Suppressor macrophage treated with lipopolysaccharide for 4 hours (primary cell): ENCODE data around the gene ITPR1.

ENCODE experiments used
- DNase-seq: peaks from one replicate; pipeline ENCODE4 v3.0.0-alpha.2; 2020

The ITPR1 gene

DNA sequence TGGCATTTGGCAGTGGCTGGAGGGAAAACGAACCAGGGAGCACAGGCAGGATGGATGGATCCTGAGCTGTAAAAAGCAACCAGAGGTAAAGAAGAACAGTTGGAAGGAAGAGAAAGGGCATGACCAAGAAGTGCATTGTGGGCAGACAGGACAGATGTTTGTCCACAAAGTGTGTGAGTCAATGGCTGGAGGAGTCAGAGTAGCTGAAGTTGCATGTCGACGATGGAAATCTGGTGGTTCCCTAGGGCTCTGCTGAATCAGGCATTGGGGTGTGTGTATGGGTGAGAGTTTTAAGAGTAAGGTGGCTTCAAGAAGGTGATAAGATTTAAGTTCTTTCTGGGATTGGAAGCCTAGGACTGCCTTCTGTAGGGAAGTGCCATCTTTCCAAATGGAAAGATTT is 272.1 kb downstream of the ITPR1 start:
- DNase-seq: no peak

DNA sequence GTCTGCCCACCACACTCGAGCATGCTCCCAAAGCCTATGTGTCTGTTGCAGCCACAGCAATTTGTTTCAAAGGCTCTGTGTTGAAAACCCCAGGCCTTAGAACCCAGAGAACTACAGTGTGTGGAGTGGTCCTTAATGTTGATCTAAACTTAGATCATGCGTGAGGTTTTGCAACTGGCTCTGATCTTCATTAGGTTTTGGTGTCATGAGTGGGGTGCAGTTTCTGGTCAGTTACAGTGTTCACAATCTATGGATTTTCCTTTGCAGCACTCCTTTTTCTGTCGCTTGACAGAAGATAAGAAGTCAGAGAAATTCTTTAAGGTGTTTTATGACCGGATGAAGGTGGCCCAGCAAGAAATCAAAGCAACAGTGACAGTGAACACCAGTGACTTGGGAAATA is 273.1 kb downstream of the ITPR1 start:
- no peak for DNase-seq

DNA sequence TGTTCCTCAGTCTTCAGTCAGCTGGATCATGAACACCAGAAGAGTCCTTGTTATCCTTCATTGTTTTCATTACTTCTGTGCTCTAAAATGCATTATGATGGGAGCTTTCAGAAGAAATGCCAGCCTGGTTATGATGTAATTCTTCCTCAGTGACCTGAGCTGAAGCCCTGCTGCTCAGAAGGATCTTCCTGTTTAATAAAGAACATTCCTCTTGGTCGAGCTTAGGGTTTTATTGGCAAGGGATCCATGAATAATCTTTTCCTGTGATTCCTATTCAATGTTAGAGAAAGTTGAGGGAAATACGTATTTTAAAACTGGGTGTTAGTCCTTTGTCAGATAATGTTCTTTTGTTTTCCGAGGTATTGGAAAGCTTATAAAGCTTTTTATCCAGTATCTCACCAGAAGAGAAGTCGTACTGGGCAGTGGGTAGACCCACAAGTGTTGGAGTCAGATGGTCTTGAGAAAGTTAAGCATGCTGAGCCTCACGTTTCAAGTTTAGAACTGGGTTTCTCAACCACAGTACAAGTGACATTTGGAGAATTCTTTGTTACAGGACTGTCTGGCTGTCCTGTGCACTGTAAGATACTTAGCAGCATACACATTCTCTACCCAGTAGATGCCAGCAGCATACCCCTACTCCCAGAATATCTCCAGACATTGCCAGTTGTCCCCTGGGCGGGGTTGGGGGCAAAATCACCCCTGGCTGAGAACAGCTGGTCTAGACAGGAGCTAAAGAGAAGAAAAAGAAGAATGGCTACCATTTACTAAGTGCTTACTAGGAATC is 273.8 kb downstream of the ITPR1 start:
- no peak for DNase-seq

DNA sequence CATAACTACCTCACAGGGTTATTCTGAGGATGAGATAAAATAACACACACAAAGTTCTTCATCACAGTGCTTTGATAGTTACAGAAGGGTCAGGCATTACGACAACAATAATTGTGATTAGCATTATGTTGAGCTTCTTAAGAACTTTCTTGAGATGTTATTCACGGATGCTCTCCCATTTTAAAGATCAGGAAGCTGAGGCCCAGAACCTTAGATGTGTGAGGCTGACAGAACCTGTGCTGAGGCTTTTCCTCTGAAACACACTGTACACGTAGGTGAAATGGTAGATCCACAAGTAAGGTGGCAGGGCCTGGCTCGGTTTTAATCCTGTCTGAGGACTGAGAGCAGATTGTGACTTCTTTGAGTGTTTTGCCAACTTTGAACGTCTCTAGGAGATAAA is 274.9 kb downstream of the ITPR1 start:
- no peak for DNase-seq

DNA sequence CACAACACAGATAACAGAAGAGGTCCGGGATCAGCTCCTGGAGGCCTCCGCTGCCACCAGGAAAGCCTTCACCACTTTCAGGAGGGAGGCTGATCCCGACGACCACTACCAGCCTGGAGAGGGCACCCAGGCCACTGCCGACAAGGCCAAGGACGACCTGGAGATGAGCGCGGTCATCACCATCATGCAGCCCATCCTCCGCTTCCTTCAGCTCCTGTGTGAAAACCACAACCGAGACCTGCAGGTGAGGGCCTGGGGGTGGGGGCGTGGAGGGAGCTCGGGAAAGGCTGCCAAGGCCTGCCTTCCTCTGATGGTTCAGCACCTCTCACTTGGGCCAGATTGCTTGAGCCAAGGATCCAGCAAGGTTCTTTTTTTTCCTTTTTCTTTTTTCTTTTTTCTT is 275.4 kb downstream of the ITPR1 start:
- no peak for DNase-seq

DNA sequence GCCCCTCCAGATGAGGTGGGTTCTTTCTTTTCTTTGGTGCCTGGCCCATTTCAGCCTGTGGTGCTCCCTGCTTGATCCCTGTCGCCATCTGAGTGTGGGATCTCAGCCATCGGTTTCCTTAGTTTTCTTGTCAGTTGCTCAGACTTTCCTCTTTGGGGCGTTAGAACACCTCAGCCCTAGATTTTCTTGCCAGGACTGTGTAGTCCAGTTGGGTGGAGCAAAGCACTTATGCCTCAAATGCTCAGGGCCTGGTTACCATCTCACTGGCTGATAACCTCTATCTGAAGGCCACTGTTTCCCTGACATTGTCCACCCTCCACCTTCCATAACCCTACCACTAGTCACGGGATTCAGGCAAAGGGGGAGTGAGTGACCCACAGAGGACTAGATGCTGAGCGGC is 277.4 kb downstream of the ITPR1 start:
- DNase-seq: no peak

DNA sequence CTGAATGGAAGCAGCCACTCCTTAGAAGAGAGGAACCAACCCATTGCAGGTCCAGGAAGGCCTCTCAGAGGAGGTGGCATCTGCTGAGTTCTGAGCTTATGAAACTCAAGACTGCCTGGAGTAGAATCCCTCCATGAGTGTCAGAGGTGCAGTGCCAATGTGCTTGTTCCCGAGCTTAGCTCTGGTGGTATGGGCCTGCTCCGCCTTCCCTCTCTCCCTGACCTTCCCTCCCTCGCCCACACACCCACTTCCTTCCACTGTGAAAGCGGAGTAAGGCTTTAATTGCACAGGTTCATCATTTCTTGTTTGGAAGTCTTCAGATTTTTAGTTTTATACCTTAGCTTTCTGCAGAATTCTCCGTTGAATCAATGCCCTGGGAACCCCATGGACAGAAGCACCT is 278.1 kb downstream of the ITPR1 start:
- DNase-seq: peak; percentile 19

DNA sequence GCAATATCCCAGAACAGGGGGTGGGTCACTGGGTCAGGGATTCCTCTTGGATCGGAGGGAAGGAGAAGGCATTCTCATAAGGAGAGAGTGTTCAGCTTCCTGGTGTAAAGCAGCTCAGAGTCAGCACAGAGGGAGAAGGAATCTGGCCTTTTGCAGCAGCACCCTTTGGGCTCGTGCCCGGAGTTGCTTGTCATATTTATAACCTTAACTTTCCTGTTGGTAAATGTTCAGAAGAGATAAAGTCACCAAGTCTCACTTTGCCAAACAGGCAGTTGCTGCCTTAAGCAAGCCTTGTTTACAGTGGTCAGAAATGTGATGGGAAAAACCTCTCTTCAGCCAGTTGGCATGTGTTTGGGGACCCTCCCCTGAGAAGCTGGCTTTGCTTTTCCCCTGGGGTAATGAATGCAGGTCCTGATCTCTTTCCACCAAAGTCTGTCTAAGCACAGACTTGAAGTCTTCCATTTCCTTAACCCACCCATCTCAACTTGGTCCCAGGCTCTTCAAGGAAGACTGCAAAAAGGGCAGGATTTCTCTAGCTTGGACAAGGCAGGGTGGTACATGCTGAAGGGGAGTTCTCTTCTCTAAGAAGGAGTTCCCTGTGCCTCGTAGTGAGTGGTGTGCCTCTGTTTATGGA is 279.1 kb downstream of the ITPR1 start:
- DNase-seq: no peak

DNA sequence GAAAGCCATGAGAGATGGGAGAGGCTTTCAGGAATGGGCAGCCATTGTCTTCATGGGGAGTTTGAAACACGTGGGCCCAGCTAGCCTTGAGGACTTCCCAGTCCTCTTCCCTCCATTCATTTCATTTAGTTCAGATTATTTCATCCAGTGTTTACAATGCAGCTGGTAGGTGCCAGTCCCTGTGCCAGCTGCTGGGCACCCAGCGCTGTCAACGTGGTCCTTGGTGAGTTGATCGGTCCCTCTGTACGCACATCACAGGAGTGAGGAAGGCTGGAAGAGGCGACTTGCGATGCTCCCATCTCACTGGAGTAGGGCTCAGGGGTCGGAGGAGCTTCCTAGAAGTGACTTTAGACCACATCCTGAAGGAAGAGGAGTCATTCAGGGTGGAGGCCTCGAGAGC is 279.7 kb downstream of the ITPR1 start:
- DNase-seq: no peak

DNA sequence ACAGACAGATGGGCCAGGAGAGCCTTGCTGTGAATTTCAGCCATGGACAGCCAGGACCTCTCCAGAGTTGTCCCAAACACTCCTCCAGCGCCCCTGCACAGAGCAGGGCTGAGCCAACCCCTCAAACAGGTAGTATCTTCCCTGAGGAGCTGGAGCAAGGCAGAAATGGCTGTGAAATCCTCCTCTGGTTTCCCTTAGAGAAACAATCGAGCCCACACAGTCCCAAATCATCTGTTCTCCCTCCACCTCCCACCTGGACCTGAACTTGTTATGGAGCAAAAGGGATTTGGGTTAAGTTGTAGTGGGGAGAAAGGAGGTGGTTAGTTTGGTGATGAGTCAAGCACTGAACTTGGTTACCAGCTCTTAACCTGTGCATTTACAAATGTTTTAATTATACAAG is 280.4 kb downstream of the ITPR1 start:
- DNase-seq: no peak

DNA sequence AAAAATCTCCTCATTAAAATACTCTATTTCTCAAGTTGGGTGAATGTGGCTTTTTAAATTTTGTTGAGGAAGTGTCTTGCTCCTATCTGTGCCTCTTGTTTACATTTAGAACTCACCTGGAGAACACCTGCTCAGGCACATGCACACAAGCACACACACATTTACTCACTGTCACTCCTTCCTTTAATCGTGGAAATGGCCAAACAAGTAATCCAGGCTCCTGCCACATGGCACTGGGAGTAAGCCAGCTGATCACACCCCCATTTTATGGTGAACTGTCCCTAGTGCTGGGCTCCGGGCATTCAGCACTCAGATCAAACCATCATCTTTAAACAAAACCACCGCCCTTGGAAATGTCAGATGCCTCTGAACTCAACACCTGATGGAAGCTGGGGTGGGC is 281.4 kb downstream of the ITPR1 start:
- no peak for DNase-seq

DNA sequence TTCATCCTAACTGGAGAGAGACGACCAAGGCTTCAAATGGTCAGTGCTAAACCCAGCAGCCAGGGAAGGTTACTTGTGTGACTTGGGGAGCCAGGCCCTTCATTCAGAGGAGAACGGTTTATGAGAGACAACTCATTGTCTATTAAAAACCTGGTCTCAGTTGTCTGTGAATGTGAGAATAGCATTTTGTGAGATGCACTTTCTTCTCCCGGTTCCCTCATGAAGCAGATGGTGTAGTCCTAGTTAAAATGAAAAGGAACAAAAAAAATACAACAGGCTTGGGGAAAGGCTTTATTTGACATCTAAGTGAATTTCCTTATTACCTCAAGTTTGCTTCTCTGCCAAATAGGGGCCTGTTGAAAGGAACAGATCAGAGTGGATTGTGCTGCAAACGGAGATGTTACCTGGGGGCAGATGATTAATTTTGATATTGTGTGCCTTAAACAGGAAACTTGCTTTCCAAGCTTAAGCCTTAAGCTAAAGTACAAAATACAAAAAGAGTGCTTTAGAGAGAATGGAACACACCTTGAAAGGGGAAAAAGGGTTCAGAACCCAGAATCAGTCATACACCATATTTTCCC is 283.3 kb downstream of the ITPR1 start:
- no peak for DNase-seq

DNA sequence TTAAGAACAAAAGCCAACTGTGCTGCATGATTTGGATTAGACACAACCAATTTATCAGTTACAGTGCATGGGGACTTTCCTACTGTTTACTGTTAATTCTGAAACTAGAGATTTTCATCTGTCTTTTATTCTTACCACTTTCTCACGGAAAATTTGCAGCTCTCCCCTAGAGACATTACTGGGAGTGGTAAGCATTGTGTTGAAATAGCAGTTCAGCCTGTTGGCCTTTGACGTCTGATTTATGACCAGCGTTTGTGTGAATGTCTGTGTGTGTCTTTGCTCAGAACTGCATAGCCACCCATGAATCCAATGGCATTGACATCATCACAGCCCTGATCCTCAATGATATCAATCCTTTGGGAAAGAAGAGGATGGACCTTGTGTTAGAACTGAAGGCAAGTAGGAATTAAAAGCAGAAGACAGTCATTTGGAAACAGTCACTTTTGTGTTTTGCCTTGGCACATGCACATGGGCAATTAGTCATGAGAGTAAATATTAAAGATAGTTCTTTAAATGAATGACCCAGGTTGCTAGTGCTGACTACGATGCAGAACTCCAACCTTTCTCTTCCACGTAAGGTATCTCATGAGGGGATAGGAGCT is 283.9 kb downstream of the ITPR1 start:
- DNase-seq: peak; percentile 20

DNA sequence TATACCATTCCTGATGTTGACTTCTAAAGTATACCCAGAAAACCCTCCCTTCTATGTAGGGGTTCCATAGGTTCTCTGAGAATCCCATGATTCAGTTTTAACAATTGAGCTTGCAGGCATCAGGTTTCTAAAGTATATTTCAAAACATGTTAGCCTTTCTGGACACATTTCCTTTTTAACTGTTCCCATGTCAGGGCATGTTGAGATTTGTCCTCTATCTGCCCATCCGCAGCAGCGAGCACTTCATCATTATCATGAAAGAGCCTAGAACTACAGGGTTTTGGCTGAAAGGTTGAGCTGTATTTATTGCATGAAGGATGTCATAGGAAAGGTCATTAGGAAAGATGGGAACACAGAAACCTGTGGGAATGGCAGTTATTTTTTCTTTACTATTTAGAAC is 285.0 kb downstream of the ITPR1 start:
- DNase-seq: no peak

DNA sequence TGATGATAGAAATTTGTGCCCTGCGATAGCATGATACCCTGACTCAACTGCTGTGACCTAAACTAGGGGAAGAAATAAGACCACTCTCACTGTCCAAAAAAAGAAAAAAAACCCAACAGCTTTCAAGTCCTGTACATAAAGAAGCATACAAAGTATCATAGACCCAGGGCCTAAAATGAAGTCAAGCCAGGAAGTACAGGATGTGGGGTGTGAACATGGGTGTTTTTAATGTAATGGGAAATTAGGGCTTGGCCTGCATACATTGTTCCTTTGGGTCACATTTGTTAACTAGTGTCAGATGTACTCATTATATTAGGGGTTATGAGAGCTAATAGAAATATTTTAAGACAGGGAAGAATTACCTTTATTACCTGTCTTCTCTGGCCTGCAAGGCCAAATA is 285.6 kb downstream of the ITPR1 start:
- DNase-seq: no peak

DNA sequence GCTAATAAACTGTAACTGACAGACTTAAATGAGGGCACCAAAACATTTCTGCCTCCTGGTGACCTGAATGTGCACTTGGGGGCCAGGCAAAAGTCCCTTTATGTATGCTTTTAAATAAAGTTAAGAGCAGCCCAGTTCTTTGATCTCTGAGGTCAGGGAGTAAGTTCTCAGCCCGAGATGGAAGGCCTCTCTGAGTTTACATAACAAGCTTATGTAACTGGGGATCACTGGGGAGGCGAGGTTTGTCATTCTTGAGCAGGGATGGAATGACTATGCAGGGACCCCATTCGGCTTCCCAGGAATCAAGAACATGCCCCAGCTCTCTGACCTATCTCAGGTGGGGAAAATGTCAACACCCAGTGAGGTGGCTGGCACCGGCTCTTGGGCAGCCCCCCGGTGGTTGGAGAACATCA is 287.4 kb downstream of the ITPR1 start:
- no peak for DNase-seq

DNA sequence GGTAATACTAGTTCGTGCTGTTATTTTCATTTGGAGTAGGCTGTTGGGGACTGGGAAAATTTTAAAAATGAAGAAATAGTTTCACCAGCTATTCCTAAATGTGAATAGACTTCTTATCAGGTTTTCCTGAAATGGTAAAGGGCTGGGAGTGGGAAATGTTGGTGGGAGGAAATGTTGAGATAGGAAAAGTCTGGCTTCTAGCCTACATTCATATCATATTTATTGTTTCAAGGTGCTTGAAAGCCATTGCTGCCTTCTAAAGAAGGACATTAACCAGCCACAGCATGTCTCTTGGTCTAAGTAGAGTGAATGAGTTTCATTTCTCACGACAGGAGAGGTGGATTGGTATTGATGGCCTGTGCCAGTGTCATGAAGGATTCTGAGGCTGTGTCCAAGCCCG is 288.9 kb downstream of the ITPR1 start:
- no peak for DNase-seq

DNA sequence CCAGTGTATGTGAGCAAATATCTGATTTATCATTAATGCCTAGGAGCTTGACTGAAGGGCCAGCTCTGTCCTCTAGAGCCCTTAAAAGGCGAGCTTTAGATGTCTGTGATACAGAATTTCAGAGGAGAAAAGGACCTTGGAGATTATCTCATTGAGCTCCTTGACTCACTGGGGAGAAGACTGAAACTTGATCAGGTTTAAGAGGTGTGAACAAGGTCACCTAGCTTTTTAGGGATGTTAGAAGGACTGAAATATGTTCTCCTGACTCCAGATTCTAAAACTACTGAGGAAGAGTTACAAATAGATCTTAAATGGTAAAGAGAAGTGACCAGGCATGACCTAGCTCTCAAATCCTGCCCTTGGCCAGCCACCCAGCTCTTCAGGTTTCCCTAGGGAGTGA is 292.4 kb downstream of the ITPR1 start:
- no peak for DNase-seq

DNA sequence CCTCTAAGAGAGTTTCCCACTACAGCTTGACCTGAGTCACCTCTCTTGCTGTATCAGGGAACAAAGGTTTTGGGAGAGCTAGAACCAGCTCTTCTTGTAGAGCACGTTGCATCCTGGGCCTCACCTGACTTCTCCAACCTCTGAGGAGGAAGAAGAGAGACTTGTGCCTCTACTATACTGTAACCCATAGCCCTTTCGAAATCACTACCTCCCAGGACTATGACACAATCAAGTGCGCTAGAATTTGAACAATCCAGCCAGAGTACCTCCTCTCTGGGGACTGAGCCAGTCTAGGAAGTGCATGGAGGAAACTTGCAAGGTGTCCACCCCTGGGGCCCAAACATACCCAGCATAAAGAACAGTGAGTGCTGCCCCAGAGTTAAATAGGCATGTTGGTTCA is 293.3 kb downstream of the ITPR1 start:
- no peak for DNase-seq

DNA sequence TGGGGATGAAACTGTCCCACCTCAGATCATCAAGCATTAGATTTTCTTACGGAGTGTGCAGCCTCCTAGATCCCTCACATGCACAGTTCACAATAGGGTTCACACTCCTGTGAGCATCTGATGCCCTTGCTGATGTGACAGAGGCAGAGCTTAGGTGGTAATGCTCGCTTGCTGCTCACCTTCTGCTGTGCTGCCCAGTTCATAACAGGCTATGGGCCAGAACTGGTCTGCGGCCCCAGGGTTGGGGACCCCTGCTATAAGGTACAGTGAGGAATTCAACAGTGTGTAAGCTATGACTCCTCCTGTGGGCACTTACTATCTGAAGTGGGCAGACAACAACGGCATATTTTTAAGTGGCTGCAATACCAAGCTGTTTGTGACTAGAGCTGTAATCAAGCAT is 298.2 kb downstream of the ITPR1 start:
- DNase-seq: no peak

DNA sequence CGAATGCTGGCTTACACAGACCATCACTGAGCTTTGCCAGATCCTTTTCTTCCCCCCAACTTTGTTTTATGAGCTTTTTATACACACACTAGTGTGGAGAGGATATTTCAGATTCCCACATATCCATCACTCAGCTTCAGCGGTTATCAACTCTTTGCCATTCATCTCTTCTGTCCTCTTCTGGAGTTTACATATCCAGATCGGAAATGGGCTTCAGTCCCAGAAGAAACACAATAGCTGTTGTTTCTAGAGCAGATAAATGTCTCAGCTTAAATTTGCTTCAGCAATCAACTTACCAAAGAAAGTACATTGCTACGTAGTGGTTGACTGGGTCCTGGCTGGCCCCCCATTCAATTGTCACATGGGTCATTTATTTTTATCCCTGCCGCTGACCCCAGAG is 300.2 kb downstream of the ITPR1 start:
- no peak for DNase-seq

DNA sequence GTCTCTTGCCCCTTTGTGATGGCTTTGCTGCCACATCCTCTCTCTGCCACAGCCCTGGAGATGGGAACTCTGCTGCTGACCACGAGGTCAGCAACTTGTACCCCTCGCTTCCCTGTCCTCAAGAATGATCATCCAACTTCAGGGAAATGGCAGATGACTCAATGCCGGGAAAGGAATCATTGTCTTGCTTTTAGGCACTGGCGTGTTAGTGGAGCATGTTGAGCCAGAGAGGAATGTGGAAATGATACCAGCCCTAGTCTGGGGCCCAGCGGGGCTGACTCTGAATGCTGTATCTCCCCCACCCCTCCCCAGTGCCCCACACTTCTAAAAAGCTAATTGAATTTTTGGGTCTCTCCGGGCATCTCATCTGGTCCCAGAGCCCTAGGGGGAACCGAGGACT is 301.2 kb downstream of the ITPR1 start:
- no peak for DNase-seq

DNA sequence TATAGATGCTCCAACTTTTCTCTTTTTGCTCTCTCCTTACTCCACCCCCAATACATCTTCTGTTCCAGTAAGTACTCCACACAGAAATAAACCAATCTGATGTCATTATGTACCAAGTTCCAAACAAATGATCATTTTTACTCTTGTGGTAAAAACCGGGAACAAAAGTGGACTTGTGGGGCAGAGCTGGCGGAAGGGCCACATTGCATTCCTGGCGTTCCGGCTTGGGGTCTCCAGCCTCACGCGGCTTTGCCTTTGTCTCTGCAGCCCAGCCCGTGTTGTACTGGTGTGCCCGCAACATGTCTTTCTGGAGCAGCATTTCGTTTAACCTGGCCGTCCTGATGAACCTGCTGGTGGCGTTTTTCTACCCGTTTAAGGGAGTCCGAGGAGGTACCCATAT is 301.6 kb downstream of the ITPR1 start:
- DNase-seq: no peak

DNA sequence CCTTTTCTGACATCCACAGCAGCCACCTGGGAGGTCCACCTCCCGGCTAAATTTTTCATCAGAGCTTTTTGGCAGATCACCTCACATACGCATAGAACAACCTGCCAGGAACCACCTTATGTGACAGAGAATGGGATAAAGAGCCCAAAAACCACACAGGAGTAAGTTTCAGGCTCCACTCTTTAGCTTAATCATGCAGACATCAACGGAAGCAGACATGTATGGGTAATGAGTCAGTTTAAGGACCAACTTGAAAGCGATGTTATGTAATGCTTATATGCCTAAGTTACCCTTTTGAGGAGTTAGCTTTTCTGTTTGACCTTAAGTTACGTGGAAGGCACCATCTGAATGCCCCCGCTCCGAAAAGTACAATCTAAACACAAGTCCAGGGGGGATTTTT is 302.8 kb downstream of the ITPR1 start:
- no peak for DNase-seq
